GM21717 (cell line): ENCODE results near the gene COX11.

ENCODE experiments used
- ATAC-seq: cut with Tn5 transposase; IDR thresholded peaks from one replicate; pipeline ENCODE4 v1.9.1; 2021; ENCODE audit warnings: mild to moderate bottlenecking, moderate library complexity; ENCODE audit not compliant: unreplicated experiment

COX11 gene

DNA sequence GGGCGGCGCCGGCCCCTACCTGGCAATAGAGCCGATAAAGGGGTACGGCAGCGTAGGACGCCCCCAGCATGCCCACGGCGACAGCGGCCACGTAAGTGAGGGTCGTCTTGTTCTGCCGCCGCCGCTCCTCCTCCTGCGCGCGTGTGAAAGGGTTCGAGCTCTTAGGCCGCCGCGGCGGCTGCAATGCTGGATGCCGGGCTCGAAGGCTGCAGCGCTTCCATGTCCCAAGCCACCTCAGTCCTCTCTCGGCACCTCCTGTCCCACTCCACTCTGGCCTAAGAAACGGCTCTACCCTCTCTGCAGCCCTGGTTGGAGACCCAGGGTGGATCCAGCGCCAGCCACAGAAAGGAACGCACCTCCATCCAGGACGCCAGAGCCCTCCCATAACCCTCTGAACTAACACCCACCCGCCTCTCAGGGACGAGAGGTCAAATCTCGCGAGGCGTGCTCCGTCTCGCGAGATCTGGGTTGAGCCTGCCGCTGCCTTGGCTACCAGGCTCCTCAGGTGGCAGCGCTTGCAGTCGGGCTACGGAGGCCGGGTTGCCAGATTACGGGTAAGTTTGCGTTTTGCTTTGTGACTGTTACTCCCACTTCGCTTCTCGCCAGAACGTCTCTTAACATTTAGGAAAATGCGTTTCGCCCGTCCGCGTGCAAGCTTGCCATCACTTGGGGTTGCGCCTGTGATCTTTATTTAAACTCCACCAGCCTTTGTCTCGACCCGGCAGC lies at the start of gene COX11, which contains the start of gene STXBP4:
TSS of gene COX11 (minus strand) at position 393 of the 726 bp plus-strand sequence. CDS start at position 385, 8 bp downstream.
TSS of gene STXBP4 (plus strand) at position 504 of the 726 bp plus-strand sequence. CDS start 17,455 bp downstream, outside the sequence.
- peak; percentile 97 for ATAC-seq

DNA sequence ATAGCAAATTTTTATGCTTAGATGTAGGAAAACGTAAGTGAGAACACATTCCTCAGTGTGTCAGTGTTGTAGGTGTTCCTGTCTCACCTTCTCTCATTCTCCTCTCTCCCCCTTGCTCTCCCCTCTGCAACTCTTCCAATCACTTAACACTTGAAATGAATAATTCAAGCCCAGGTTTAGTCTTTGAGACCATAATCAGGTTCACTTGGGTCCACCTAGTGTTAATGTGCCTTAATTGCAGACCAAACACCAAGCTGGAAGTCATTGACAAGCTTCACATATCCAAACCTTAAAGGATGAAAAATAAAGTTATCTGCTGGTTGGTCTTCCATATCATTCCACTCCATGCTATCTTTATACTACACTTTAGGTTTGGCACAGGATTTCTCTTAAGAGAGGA lies 37.1 kb upstream of the COX11 start:
- no peak for ATAC-seq

- no peak for ATAC-seq
Measured at GRCh38 chr17:55004484-55004883, 36.0 kb upstream of the COX11 start.

- no peak for ATAC-seq
Measured at GRCh38 chr17:55002458-55002857, 34.0 kb upstream of the COX11 start.

DNA sequence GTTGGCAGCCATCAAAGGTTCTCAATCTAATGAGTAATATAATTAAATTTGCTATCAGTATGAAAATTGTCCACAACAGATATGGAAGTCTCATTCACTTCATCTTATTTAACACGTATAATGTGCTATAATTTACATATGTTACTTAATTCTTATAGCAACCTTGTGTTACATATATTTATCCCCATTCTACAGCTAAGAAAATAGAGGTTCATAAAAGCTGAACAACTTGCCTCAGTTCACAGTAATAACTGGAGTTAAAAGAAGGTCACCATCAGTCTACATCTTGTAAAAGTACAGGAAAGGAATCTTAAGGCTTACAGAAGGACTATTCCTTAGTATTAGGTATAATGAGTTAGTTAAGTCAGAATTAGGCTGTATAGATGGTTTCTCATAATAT lies 28.0 kb upstream of the COX11 start:
- ATAC-seq, result no peak

DNA sequence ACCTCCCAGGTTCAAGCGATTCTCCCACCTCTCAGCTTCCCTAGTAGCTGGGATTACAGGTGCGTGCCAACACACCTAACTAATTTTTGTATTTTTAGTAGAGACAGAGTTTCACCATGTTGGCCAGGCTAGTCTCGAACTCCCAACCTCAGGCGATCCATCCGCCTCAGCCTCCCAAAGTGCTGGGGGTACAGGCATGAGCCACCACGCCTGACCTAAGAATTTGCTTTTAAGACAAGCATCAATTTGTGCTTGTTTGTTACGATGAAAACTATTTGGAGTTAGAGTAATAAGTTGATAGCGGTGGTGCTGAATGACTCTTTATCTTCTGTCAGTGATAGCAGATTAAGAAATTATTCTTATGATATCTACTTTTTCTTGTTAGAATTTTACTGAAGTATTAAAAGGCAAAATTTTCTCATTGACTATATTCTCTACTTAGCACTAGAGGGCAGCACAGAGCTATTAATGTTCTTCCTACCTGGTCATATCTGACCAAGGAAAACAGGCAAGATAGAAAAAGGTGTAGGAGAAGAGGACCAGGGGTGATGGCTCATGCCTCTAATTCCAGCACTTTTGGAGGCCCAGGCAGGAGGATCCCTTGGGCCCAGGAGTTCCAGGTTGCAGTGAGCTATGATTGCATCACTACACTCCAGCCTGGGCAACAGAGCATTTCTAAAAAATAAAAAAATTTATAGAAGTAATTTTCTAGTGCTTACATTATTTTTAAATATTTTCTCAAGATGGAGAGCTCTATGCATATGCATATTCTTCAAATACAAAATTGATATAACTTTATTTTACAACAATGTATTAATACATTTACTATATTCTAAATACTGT lies 24.6 kb upstream of the COX11 start:
- ATAC-seq, result no peak

GRCh38 chr17:54991567-54991966 lies 23.1 kb upstream of the COX11 start:
- ATAC-seq, result no peak

GRCh38 chr17:54990118-54990517 lies 21.7 kb upstream of the COX11 start:
- ATAC-seq, result no peak

DNA sequence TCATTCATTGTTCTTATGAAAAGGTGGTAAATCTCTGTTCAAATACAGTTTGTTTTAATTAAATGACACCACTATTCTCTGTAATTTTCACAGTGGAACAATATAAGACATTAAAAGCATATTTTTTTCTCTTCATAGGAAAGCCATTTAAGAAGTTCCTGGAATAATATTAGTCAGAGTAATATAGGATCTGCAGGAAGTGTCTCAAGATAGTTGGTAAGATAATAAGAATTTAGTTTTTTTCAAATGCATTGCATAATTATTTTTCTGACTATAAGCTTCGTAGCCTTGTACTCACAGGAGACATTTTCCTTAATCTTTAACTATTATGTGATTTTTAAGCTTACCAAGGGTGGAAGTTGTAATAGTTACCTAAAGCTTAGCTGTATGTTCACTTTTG lies 17.0 kb upstream of the COX11 start:
- no peak for ATAC-seq

DNA sequence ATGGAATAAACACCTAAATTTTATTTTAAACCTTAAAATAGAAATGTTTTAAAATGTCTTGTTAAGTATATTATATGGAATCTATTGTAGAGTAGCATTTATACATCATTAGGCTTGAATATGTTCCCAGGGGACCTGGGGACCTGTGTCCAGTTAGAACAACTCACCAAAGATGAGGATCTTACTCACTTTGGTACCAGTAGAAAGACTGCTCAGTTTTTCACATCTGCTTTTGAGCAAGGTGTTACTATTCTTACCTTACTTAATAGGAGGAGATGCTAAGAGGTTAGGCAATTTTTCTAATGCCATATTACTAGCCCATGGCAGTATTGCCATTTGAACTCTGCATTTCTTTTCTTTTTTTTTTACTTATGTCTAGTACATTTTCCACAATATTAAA lies 14.8 kb upstream of the COX11 start:
- ATAC-seq, result no peak

GRCh38 chr17:54982399-54982798 lies 13.9 kb upstream of the COX11 start:
- ATAC-seq, result no peak

GRCh38 chr17:54980375-54980774 lies 11.9 kb upstream of the COX11 start:
- no peak for ATAC-seq

DNA sequence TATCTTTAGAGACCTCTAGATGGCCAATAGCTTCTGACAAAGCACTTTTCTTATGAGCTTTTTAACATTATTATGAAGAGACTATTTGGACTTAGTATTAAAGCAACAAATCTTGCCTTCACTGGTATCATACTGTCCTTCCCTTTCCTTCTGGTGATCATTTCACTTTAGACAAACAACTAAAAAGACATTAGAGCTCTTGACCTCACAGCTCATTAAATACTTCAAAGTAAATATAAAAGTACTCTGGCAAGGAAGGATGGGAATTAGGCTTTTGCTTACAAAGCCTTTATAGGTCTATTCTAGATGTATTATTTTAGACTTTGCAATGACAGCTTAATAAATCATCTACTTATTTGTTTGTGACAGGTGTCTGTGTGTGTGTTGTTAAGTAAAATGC lies 11.2 kb upstream of the COX11 start:
- ATAC-seq, result no peak

DNA sequence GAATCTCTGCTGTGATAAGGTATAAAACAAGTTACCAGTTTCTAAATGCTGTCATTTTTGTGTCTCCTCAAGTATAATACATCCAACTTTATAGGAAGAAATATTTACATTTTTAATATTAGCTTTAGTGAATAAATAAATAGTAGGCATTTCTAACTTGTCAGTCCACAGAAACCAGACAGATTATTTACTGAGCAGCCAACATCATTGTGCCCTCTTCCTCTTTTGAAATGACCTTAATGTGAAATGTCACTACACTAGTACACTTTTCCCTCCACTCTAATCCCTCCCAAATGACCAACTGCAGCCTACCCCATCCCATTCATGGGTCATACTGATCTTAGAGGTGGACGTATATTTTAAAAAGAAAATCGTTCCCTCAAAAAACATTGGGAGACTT lies 9.3 kb upstream of the COX11 start:
- no peak for ATAC-seq

DNA sequence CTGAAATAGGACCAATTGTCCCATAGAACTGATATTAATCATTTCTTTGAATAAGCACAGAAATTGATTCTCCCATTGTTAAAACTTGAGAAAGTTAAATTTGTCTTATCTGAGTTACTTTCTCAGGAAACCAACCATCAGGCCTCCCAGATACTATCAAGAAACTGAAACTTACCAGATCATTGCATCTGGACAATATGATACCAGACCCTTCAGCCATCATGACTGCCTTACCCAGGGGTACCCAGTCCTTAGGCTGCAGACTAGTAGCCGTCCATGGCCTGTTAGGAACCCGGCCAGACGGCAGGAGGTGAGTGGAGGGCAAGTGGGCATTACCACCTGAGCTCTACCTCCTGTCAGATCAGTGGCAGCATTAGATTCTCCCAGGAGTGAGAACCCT lies 7.9 kb upstream of the COX11 start:
- no peak for ATAC-seq

- ATAC-seq, result no peak
Measured at GRCh38 chr17:54974759-54975158, 6.3 kb upstream of the COX11 start.

DNA sequence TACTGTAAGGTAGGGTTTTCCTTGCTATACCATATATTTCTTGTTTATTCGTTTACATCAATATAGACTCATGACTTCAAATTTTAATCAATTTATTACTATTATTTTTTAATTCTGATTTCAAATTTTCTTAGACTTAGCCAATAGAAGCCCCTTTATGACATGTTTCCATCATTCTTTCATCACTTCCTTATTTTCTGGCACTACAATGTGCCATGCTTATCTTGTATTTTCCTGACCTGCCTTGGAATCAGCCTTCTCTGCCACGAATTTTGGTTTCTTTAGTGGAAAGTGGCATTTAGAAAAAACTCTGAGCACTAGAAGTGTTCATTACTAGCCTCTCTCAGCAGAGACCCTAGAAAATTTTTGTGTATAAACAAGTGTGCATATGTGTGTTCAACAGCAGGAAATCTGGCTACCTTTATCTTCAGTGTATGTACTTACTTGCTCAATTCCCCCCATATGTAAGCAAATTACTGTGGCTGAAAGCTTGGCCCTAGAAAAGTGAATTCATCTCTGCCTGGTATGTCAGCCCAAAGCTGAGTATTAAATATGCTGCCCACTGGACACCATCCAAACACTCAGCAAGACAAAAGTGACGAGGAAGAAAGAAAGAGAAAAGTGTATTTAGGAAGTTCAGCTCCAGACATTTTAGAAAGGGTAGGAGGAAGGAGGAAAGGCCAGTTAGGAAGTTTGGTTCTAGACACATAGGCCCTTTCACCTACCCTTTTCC lies 4.1 kb upstream of the COX11 start:
- no peak for ATAC-seq

DNA sequence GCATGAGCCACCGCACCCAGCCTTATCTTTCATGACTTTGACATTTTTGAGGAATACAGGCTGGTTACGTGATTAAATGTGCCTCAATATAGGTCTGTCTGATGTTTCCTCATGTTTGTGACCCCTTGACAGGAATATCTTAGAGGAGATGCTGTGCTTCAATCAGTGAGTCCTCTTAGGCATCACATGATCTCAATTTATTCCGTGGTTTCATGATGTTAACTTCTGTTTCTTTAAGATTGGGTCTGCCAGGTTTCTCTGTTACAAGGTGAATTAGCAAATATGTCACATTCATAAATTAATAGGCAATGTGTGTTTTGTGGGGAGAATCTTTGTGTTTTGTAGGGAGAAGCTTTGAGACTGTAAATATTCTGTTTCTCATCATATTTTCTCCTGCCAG lies 3.4 kb upstream of the COX11 start:
- ATAC-seq, result no peak

DNA sequence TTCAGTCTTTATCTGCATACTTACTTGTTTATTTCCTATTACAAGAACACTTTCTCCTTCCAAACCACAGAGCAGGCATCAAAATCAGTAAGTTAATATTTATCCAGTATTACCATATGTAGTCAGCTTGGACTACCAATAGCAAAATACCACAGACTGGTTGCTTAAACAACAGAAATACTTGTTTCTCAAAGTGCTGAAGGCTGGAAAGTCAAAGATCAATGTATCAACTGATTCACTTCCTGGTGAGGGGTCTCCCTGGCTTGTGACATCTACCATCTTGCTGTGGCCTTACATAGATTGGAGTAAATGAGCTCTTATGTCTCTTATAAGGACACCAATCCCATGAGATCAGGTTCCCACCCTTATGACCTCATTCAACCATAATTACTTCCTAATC lies 2.7 kb upstream of the COX11 start:
- ATAC-seq, result no peak

DNA sequence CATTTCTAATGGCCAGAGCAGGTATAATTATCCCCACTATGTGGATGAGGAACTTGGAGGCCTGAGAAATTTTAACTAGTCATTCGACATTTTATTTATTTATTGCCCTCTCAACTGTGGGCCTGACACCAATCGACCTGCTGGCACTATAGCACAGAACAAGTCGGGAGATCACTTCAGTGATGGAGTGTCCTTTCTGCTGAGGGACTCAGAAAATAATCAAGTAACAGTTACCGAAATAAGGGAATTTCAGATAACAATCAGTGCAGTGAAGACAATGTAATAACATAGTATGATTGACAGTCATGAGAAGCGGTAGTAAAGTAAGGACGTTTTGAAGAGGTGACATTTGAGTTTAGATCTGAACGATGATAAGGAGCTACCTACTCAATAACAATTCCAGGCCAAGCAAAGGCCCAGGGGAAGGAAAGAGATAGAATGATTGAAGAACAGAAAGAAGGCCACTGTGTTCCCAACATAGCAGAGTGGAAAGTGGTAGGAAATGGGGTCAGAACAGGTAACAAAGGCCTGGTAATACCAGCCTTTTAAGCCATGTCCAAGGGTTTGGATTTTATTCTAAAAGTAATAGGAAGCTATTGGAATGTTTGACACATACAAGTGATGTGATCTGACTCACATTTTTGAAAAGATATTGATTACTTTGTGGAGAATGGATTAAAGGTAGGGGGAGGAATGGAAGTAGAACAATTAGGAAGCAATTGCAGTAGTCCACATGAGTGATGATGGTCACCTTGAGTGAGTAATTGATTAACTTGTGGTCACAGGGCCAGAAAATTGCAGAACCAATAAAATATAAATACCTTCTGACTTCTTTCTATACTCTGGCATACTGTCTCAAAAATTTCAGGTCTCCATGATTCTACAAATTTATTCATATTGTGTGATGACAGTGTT lies 1.5 kb upstream of the COX11 start:
- no peak for ATAC-seq

DNA sequence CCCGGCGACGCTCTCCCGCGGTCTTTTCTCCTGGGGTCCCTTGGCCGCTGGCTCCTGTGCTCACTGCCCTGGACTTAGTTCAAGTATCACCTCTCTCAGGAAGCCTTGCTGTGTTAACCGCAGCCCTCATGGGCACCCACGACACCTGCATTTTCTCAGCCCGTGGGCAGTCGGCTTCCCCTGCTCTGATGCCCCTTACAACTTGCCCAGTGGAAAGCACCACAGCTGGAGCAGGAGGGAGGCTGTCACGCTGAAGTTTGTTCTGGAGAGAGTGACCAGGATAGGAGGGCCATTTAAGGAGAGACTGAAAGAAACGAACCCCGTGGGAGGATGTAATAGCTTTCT lies 506 bp upstream of the COX11 start:
- peak; percentile 34 for ATAC-seq
